ENCODE data around the gene PLEKHA5. TPM values are rescaled to one million over a fixed set of nuclear protein-coding genes. Genes with fewer than 3 reads are reported as not detected.
"Not testable (repeated sequence)": the region's sequence is repeated elsewhere in the genome, so short reads cannot be mapped to it uniquely, and the experiment has no call there.

PLEKHA5 gene
- total and polyA plus RNA-seq, 11 donors: 18.1 to 72.2 (median 58.2) TPM

- Histone ChIP-seq H3K36me3 (no peaks in the 10 kb centered on the region), H3K4me3 (no peak overlapping the region), H3K27me3 (no peaks in the 10 kb centered on the region), H3K4me1 (no peaks in the 10 kb centered on the region), H3K9me3 (peaks cover 0 to 7% (median 0%) of the 10 kb centered on the region in 12 donors), H3K27ac (no peak overlapping the region)
- intact Hi-C loops (cut with DNase I): no loop called here
- DNase-seq (no peak), ATAC-seq (no peak)
- 76 to 95% (median 84%) methylated on average over 2 of the region's 2 CpGs for WGBS, 4 donors
- TF ChIP-seq CTCF (IDR thresholded peaks at IDR 0.05) (no peak), POLR2A (IDR thresholded peaks at IDR 0.05) (no peak)
Measured at GRCh38 chr12:19085090-19085489, 44.4 kb upstream of the PLEKHA5 start.

- Histone ChIP-seq H3K27me3 (no peaks in the 10 kb centered on the region), H3K27ac (no peak overlapping the region), H3K4me3 (no peak overlapping the region), H3K4me1 (no peaks in the 10 kb centered on the region), H3K9me3 (peaks cover 0 to 7% (median 0%) of the 10 kb centered on the region in 12 donors), H3K36me3 (no peaks in the 10 kb centered on the region)
- ATAC-seq (no peak), DNase-seq (no peak)
- WGBS, 4 donors: 92 to 96% (median 94%) methylated on average over 3 of the region's 3 CpGs
- TF ChIP-seq CTCF (IDR thresholded peaks at IDR 0.05) (no peak), POLR2A (IDR thresholded peaks at IDR 0.05) (no peak)
- intact Hi-C loops (cut with DNase I): no loop called here
Measured at GRCh38 chr12:19088606-19089005, 40.9 kb upstream of the PLEKHA5 start.

- H3K4me3 ChIP-seq; H3K9me3 ChIP-seq; DNase-seq; ATAC-seq; H3K36me3 ChIP-seq; H3K27me3 ChIP-seq; intact Hi-C loops (cut with DNase I); H3K27ac ChIP-seq; H3K4me1 ChIP-seq: not testable (repeated sequence)
- WGBS, 4 donors: 46 to 60% (median 56%) methylated on average over 4 of the region's 4 CpGs
Measured at GRCh38 chr12:19092482-19092881, 37.1 kb upstream of the PLEKHA5 start.

- TF ChIP-seq POLR2A (IDR thresholded peaks at IDR 0.05) (no peak), CTCF (IDR thresholded peaks at IDR 0.05) (no peak)
Measured at GRCh38 chr12:19093218-19093617, 36.3 kb upstream of the PLEKHA5 start.

GRCh38 chr12:19095331-19095730 lies 34.2 kb upstream of the PLEKHA5 start:
- Histone ChIP-seq H3K9me3 (peaks cover 0 to 6% (median 0%) of the 10 kb centered on the region in 12 donors), H3K36me3 (no peaks in the 10 kb centered on the region), H3K27me3 (no peaks in the 10 kb centered on the region), H3K27ac (peak overlapping the region in 1 of 12 donors; percentile 14), H3K4me3 (no peak overlapping the region), H3K4me1 (no peaks in the 10 kb centered on the region)
- intact Hi-C loops (cut with DNase I): no loop called here
- DNase-seq: no peak
- no peak for TF ChIP-seq POLR2A (IDR thresholded peaks at IDR 0.05)
- TF ChIP-seq CTCF (IDR thresholded peaks at IDR 0.05): no peak
- WGBS, 4 donors: 87 to 92% (median 90%) methylated on average over 3 of the region's 3 CpGs
- no peak for ATAC-seq

More at GRCh38 chr12:19093218-19093617, 36.3 kb upstream of the PLEKHA5 start:
- DNase-seq: no peak
- intact Hi-C loops (cut with DNase I): no loop called here
- H3K4me3 ChIP-seq: no peak overlapping the region
- H3K36me3 ChIP-seq: no peaks in the 10 kb centered on the region
- ATAC-seq: no peak
- H3K27me3 ChIP-seq: no peaks in the 10 kb centered on the region
- peaks cover 0 to 6% (median 0%) of the 10 kb centered on the region in 12 donors for H3K9me3 ChIP-seq
- 82 to 95% (median 88%) methylated on average over 3 of the region's 3 CpGs for WGBS, 4 donors
- H3K27ac ChIP-seq: no peak overlapping the region
- no peaks in the 10 kb centered on the region for H3K4me1 ChIP-seq

Measured in heart left ventricle (tissue), 16 donors.